Gastroesophageal sphincter (tissue), 3 donors: ENCODE data around the gene NUMA1.

Experiments used
- EP300 ChIP-seq: sonication (generic); formaldehyde crosslinking; IDR thresholded peaks from one replicate; pipeline ENCODE4 v1.6.1; 2017; ENCODE audit warnings: antibody characterized with exemption, mild to moderate bottlenecking
- POLR2A ChIP-seq, 2 donors: fragments of 450-650 bp; IDR thresholded peaks; one replicate each; pipeline ENCODE4 v1.6.1; 2017; ENCODE audit warnings: antibody characterized with exemption in 2 of 2, mild to moderate bottlenecking in 2 of 2, moderate library complexity in 1 of 2
- TF ChIP-seq, protein P1 (sequence below), 4 experiments: fragments of 200-600 bp in 2 of 4; fragments of 450-650 bp in 2 of 4; sonication (generic) in 1 of 4; IDR thresholded peaks; one replicate each; pipeline ENCODE4 v1.5.1; 2017 to 2019; ENCODE audit warnings: antibody characterized with exemption in 4 of 4, mild to moderate bottlenecking in 2 of 4, moderate library complexity in 2 of 4

DNA sequence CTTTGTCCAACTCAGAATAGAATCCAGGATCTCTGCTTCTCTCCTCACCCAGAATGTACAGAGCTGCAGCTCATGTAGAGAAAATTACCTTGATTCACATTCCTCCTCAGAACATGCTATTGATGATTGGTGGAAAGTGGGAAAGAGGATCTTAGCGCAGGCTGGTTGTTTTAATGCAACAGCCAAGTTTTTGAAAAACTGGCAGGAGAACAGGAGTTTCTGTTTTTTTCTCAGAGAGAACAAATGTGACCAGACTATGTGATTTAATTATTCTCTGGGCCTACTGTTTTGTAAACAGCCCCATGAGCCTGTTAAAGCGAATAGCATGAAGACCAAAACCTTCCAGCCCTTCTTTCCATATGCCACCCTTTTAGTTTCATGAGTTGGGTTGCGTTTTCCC is 100.7 kb downstream of the NUMA1 start:
- TF ChIP-seq, protein P1, sequence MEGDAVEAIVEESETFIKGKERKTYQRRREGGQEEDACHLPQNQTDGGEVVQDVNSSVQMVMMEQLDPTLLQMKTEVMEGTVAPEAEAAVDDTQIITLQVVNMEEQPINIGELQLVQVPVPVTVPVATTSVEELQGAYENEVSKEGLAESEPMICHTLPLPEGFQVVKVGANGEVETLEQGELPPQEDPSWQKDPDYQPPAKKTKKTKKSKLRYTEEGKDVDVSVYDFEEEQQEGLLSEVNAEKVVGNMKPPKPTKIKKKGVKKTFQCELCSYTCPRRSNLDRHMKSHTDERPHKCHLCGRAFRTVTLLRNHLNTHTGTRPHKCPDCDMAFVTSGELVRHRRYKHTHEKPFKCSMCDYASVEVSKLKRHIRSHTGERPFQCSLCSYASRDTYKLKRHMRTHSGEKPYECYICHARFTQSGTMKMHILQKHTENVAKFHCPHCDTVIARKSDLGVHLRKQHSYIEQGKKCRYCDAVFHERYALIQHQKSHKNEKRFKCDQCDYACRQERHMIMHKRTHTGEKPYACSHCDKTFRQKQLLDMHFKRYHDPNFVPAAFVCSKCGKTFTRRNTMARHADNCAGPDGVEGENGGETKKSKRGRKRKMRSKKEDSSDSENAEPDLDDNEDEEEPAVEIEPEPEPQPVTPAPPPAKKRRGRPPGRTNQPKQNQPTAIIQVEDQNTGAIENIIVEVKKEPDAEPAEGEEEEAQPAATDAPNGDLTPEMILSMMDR (IDR thresholded peaks at IDR 0.05) = no peak
- no peak for TF ChIP-seq EP300
- no peak for TF ChIP-seq POLR2A (IDR thresholded peaks at IDR 0.05)
